Fibroblast of pulmonary artery (primary cell): ENCODE data around the gene RBCK1.
"Not testable (repeated sequence)": the region's sequence is repeated elsewhere in the genome, so short reads cannot be mapped to it uniquely, and the experiment has no call there.

Experiments
- DNase-seq: peaks from one replicate; pipeline ENCODE4 v3.0.0-alpha.2; 2010; ENCODE audit warnings: low read depth
- H3K4me3 ChIP-seq: replicated peaks from 2 replicates; pipeline ENCODE4 v1.5.1; 2011; ENCODE audit warnings: low read depth, mild to moderate bottlenecking, control low read depth, low read length, moderate library complexity
- TF ChIP-seq, protein P1 (sequence below): IDR thresholded peaks from 2 replicates; pipeline ENCODE4 v1.5.1; 2011; ENCODE audit warnings: mild to moderate bottlenecking, control low read depth, low read length, inconsistent platforms; ENCODE audit errors: missing control alignments

The RBCK1 gene

DNA sequence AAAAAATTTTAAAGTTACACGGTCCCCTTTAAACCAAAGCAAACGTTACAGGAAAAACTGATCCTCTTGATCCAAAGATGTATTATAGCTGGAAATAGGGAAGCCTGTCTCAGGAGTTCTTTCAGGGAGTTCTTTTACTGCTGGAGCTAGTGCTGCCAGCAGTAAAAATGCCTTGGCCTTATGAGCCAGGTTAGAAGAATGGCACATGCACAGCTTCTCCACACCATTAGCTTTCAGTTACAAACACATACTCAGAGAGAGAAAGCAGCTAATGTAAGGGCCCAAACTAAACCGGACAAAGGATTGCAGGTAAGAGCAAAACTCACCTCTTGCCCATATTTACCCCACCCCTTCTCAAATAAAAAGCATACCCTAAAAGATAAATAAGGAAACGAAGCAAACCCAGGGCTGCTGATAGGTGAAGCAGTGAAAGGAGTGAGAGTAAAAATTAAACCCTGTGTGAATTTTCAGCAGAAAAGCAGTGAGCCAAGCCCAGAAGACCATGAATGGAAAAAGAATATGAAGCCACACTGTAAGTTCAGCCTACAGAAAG lies 35.2 kb downstream of the RBCK1 start:
- no peak for DNase-seq
- TF ChIP-seq, protein P1, sequence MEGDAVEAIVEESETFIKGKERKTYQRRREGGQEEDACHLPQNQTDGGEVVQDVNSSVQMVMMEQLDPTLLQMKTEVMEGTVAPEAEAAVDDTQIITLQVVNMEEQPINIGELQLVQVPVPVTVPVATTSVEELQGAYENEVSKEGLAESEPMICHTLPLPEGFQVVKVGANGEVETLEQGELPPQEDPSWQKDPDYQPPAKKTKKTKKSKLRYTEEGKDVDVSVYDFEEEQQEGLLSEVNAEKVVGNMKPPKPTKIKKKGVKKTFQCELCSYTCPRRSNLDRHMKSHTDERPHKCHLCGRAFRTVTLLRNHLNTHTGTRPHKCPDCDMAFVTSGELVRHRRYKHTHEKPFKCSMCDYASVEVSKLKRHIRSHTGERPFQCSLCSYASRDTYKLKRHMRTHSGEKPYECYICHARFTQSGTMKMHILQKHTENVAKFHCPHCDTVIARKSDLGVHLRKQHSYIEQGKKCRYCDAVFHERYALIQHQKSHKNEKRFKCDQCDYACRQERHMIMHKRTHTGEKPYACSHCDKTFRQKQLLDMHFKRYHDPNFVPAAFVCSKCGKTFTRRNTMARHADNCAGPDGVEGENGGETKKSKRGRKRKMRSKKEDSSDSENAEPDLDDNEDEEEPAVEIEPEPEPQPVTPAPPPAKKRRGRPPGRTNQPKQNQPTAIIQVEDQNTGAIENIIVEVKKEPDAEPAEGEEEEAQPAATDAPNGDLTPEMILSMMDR: no peak
- no peak overlapping the region for H3K4me3 ChIP-seq

DNA sequence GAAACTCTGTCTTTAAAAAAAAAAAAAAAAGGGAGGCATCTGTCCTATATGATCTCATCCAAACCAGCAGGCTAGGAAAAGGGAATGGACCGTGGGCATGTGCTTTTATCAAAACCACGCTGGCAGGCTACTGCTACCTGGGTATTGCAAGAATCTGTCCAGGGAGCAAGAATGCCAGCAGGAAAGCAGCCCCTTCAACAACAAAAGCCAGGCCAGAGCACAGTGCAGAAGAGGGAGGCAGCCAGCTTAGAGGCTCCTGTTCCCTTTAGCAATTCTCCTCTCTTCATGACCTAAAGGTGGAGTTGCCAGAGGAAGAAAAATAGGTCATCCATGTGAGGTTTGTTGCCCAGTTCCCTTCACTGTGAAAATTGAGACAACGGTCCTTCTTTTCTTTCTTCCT lies 36.0 kb downstream of the RBCK1 start:
- TF ChIP-seq, protein P1: no peak
- no peak for DNase-seq

DNA sequence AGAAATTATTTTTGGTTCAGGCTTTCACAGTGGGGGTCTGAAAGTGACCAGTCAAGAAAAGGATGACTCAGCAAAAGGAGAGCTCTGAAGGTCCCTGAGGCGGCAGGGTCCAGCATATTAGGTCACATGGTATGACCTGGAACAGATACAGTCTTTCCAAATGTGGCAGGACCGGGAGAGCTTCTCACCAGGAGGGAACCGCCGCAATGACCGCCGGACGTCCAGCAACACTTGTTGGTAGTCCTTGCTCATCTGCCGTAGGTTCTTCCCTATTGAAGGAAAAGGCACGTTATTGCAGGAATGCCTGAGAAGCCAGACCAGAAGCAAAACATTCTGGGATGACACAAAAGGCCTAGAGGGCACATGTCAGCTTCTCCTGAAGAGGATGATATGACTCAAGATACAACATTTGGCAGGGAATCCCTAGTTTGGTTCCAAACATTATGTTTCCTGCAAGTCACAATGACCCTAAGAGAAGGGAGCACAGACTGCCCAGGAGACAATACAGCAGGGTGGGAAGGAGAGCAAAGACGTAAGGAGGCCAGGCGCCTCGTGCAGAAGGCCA lies 36.8 kb downstream of the RBCK1 start:
- DNase-seq: peak; percentile 35
- H3K4me3 ChIP-seq: no peak overlapping the region
- TF ChIP-seq, protein P1: no peak

More for the DNA sequence above, 36.0 kb downstream of the RBCK1 start:
- no peak overlapping the region for H3K4me3 ChIP-seq

DNA sequence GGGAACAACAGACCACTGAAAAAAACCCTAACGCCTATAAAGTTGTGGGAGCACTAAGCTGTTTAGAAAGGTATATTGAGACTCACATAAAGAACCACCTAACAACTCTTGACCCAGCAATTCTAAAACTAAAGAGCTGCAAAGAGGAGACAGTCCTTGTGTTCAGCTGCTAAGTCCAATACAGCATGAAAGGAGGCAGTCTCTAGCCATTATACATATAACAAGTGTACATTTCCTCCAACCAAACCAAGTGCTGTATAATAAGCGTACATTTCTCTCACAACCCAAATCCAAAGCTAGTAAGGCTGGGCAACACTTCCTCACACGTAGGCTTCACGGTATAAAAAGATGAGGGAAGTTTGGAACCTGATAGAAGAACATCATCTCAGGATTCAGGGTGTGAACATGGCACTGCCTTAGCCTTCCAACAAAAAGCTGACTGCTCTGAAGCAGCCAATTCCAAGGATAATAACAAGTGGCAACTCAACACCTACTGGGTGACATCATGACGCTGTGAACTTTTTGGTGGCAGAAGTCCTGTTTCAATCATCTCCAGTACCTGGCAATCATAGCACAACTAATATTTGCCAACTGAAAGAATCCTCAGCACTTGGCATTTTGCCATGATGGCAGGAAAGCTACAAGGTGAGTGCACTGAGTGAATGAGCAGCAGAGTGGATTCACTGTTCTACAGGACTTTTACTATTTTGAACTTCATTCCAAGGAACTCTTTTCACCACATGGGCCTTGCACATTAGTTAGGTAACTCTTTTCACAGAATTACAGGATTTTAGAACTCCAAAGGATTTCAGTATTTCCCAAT lies 37.6 kb downstream of the RBCK1 start:
- no peak overlapping the region for H3K4me3 ChIP-seq
- no peak for DNase-seq
- TF ChIP-seq, protein P1: no peak

DNA sequence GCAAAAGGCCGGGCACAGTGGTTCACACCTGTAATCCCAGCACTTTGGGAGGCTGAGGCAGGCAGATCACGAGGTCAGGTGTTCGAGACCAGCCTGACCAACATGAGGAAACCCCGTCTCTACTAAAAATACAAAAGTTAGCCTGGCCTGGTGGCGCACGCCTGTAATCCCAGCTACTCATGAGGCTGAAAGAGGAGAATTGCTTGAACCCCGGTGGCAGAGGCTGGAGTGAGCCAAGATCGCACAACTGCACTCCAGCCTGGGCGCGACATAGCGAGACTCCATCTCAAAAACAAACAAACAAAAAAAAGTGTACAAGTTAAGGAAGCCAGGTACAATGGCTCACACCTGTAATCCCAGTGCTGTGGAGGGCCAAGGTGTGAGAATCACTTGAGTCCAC lies 43.9 kb downstream of the RBCK1 start:
- not testable (repeated sequence) for DNase-seq, H3K4me3 ChIP-seq

DNA sequence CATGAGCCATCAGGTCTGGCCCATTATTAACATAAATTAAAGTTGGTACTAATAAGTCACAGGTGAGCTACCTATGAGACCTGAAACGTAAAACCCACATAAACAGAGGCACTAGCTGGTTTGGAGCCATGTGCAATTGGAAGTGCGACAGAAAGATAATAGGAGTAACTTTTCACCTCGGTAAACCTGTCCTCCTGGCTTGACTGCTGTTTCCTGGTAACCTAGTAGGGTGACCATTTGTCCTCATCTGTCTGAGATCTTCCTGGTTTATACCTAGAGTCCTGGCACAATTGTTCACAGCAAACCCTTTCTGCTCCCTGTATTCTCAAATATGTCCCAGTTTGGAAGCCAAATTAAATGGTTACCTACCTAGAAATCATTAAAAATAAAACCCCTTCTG lies 46.9 kb downstream of the RBCK1 start:
- H3K4me3 ChIP-seq: no peak overlapping the region
- no peak for DNase-seq
- TF ChIP-seq, protein P1: no peak

DNA sequence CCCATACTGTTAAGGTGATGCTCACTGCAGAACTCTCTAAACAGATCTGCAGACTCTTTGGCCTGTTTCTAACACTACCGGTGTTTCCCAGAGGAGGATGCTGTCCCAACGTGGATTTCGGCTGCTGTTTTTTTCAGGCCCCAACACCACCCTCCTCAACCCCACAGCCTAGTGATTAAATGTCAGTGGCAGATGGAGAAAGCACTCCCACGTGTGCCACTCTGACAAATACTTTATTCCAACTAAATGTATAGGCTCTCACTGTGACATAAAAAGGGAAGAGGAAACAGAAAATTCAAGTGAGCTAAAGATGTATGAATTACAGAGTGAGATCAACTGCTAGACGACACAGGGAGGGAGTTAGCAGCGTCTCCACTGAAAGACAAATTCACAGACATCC lies 50.7 kb downstream of the RBCK1 start:
- TF ChIP-seq, protein P1: no peak
- DNase-seq: no peak
- no peak overlapping the region for H3K4me3 ChIP-seq
